ENCODE results near the gene PLEKHB2.
"Not testable (repeated sequence)": the region's sequence is repeated elsewhere in the genome, so short reads cannot be mapped to it uniquely, and the experiment has no call there.

PLEKHB2 gene

GRCh38 chr2:131093696-131094462 lies 11.3 kb upstream of the PLEKHB2 start:
- peak in 26 of 56 donors; percentile 20 to 88 (median 69) for DNase-seq

- no peak for DNase-seq
Observed at GRCh38 chr2:131094463-131095281, 10.5 kb upstream of the PLEKHB2 start.

GRCh38 chr2:131103165-131103564 lies 2.0 kb upstream of the PLEKHB2 start:
- DNase-seq: no peak

DNA sequence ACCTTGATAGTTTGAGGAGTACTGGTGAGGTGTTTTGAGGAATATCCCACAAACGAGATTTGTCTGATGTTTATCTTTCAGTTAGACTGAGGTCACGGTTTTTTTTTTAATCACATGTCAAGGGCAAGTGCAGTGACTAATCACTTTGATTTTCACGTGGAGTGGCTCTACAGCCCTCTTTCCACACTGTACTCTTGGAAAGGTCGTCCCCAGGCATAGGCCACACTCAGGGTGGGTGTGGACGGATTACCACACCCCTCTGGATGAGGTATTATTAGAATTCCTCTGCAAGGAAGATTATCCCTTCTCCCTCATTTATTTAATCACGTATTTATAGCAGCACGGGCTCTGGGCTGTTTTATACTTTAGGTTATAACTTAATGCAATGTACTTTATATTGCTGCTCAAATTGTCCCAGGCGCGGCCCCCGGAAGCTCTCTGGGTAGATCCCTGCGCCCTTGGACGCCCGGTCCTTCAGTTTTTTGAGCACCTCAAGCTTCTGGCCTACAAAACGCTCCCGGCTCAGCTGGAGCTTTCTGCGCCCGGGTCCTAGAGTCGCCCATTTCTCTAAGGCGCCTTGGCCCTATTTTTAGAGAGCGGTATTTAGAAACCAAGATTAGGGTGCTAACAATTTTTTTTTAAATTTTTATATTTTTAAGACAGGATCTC lies 515 bp upstream of the PLEKHB2 start:
- peak in 25 of 56 donors; percentile 59 to 91 (median 74) for DNase-seq

DNA sequence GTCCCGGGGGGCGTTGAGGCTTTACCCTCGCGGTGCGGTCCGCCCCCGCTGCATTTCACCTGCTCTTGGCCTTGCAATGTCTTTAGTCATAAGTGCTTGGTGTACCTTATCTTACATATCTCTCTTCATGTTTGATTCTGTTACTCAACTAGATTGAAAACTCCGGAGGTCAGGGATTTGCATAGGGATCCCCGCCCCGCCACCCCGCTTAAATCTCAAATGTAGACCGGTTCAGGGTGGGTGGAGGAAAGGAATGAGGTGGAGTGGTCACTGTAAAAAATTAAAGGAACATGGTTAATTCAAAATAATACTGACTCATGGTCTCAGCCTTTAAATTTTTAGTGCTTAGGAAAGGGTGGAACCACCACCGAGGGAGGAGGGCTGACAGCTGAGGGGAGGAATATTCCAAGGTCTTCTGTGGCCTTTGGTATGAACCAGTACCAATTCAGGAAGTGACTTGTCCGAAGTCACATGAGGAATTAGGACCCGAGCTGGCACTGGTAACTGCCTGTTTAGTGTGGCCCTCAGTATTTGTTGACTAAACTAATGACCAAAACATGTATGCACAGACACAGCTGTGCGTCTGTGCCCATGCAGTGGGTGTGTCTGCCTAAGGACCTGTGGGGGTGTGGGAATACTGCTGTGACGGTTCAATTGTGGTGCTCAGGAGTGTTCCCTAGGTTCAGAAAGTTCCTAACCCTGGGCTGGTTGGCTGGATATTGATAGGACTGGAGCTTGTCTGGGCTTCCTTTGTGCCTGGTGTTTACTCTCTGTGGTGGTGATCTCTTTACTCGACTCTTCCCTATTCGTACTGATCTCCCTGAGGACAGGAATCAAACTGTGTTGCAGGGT lies 1.0 kb downstream of the PLEKHB2 start:
- DNase-seq: peak in 6 of 56 donors; percentile 3 to 35 (median 16)

- DNase-seq: no peak
Observed at GRCh38 chr2:131112529-131112928, 7.4 kb downstream of the PLEKHB2 start.

DNA sequence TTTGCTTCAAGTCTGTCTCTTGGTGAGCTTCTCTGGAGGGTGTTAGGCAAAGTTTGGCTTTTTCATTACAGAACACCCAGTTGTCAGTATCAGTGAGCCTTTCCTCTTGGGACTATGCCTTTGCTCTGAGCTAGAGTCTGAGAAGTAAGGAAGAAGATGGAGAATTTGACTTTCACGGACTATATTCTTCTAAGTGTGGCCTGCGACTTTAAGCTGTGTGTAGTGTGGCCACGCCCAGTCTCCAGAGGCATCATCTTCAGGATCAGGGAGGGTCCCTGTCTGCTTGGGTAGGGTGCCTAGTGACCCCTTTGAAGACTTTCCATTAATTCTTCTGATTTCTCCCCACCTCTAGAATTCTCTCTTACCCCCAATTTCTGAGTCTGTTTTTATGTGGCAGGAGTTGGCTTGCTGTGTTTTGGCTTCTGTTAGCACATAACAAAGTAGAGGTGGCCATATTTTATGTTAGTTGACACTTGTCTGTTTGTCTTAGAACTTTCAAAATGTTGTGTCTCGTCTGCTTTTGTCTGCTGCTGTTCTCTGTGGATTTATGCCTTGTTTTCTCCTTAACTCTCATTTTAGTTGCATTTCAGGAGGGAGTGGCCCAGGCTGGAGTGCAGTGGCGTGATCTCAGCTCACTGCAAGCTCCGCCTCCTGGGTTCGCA lies 8.6 kb downstream of the PLEKHB2 start:
- no peak for DNase-seq

DNA sequence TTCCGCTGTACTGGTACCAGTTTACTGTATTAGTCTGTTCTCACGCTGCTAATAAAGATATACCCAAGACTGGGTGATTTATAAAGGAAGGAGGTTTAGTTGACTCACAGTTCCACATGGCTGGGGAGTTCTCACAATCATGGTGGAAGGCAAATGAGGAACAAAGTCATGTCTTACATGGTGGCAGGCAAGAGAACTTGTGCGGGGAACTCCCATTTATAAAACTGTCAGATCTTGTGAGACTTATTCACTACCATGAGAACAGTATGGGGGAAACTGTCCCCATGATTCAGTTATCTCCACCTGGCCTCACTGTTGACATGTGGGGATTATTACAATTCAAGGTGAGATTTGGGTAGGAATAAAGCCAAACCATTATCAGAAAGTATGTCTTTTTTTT lies 9.8 kb downstream of the PLEKHB2 start:
- not testable (repeated sequence) for DNase-seq

DNA sequence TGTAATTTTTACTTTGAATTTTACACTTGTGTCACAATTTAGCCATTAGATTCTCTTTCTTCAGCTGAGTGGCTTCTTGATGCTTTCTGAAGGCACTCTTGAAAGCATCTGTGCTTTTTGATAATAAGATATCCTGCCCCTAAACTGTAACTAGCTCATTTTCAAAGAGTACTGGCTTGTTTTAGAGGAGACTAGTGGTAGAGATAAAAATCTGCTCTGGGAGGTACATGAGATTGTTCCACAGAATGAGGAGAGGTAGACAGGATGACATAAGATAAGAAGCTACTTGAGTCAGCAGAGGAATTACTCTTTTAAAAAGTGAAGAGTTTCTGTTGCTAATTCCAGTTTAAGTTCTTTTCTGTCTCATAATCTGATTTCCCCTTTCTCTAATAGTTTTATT lies 10.6 kb downstream of the PLEKHB2 start:
- DNase-seq: no peak

GRCh38 chr2:131120815-131121317 lies 15.7 kb downstream of the PLEKHB2 start:
- no peak for DNase-seq

- no peak for DNase-seq
Observed at GRCh38 chr2:131121464-131121863, 16.3 kb downstream of the PLEKHB2 start.

- no peak for DNase-seq
Observed at GRCh38 chr2:131122496-131122895, 17.4 kb downstream of the PLEKHB2 start.

GRCh38 chr2:131123192-131123591 lies 18.1 kb downstream of the PLEKHB2 start:
- DNase-seq: no peak

DNA sequence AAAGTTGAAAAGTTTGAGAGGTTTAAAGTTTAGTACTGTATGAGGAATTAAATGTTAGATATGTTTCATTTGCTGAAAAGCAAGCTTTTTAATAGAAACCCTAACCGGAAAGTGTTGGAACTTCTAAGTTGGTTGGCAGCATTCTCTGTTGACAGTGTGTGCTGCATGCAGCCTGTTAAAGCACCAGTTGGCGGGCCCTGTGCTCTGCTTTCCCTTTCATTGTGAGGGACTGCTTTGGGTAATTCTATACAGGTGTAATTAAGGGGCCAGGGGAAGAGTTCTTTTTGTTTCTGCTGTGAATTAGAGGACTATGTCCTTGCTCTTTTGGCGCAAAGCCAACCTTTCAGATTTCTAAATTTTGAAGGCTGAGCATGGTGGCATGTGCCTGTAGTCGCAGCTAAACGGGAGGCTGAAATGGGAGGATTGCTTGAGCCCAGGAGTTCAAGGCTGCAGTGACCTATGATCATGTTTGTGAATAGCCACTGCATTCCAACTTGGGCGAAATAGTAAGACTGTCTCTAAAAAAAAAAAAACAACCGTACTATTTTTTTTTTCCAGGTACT lies 20.1 kb downstream of the PLEKHB2 start:
- peak in 5 of 56 donors; percentile 5 to 33 (median 13) for DNase-seq

DNA sequence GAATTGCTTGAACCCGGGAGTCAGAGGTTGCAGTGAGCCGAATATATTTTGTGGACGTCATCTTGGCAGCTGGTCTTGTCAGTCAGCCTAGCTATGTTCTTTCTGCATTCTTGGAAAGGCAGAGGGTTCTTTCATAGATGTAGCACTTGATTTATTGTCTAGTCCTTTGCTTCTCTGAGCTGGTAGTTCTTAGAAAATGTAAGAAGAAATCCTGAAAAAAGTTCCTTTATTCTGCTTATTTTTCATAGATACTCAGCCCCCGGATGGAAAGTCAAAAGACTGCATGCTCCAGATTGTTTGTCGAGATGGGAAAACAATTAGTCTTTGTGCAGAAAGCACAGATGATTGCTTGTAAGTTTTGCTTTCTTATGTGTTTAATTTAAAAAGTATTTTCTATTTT lies 21.3 kb downstream of the PLEKHB2 start:
- DNase-seq: no peak

- peak in 10 of 56 donors; percentile 6 to 44 (median 13) for DNase-seq
Observed at GRCh38 chr2:131127076-131127475, 21.9 kb downstream of the PLEKHB2 start.

DNA sequence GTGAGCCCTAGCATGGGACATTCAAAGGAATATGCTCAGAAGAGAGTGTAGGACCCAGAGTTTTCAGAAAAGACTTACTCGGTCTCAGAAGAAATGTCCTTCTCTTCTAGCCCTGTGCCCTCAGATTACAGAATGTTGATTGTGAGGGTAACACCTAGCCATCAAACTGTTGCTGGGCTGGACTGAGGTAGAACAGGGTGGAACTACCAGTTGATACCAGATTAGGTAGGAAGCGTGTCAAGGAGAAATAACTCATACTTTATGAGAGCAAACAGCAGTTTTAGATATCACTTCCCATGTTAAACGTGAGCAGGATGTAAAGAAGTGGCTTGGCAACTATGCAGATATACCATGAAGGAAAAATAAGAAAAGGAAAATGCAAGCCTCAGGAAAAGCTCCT lies 22.8 kb downstream of the PLEKHB2 start:
- no peak for DNase-seq

GRCh38 chr2:131130298-131130596 lies 25.1 kb downstream of the PLEKHB2 start:
- DNase-seq: no peak

DNA sequence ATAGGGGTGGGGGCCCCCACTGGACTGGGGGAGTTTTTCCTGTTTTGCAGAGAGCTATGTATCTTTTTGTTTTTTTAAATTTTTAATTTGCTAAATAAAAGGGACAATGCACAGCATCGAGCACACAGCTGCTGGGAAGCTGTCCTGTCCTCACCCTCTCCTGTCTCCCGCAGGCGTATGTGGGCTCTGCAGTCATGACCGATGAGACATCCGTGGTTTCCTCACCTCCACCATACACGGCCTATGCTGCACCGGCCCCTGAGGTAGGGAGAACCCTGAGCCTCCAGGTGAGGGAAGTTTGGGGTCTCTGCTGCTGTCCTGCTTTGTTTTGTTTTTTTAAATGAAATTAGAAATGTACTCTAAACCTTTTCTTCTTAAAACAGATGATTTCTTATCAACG lies 27.6 kb downstream of the PLEKHB2 start:
- no peak for DNase-seq

- DNase-seq: no peak
Observed at GRCh38 chr2:131140581-131140980, 35.4 kb downstream of the PLEKHB2 start.

Measured in amygdala (tissue), 56 donors.